PC-9 (cell line): ENCODE measurements around the gene PEG3.

Experiments
- EZH2 ChIP-seq: fragments of 200-600 bp; sonication (generic); IDR thresholded peaks from 2 replicates; pipeline ENCODE4 v1.8.0; 2017; ENCODE audit warnings: antibody characterized with exemption, low read depth
- TF ChIP-seq, protein P1 (sequence below): fragments of 200-600 bp; sonication (generic); conservative IDR thresholded peaks from 2 replicates; pipeline ENCODE4 v1.6.1; 2017; ENCODE audit warnings: mixed run types, antibody characterized with exemption, mild to moderate bottlenecking, moderate library complexity

DNA sequence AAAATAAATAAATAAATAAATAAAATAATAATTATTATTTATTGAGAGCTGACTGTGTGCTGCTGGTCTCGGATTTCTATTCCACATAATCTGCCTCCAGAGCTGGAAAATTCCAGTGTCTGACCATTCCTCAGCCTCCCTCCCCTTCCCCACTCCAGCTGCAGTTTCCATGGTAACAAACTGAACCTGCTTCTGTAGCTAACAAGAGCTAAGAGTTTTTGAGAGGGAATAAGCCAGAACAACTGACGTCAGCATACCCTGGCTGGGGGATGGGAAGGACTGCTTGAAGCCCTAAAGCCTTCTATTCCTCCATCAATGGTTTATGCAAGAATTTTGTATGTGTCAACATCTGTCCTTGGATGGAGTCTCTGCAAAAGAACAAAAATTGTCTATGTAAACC lies 26.0 kb upstream of the PEG3 start:
- TF ChIP-seq, protein P1, sequence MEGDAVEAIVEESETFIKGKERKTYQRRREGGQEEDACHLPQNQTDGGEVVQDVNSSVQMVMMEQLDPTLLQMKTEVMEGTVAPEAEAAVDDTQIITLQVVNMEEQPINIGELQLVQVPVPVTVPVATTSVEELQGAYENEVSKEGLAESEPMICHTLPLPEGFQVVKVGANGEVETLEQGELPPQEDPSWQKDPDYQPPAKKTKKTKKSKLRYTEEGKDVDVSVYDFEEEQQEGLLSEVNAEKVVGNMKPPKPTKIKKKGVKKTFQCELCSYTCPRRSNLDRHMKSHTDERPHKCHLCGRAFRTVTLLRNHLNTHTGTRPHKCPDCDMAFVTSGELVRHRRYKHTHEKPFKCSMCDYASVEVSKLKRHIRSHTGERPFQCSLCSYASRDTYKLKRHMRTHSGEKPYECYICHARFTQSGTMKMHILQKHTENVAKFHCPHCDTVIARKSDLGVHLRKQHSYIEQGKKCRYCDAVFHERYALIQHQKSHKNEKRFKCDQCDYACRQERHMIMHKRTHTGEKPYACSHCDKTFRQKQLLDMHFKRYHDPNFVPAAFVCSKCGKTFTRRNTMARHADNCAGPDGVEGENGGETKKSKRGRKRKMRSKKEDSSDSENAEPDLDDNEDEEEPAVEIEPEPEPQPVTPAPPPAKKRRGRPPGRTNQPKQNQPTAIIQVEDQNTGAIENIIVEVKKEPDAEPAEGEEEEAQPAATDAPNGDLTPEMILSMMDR = no peak
- TF ChIP-seq EZH2 = no peak
